ENCODE results near the gene ARHGAP29.
"Not testable (repeated sequence)": the region's sequence is repeated elsewhere in the genome, so short reads cannot be mapped to it uniquely, and the experiment has no call there.

ARHGAP29 gene

GRCh38 chr1:94231746-94232145 is 5.6 kb downstream of the ARHGAP29 start:
- no peak for DNase-seq

GRCh38 chr1:94230920-94231319 is 6.5 kb downstream of the ARHGAP29 start:
- DNase-seq: no peak

GRCh38 chr1:94228640-94229375 is 8.6 kb downstream of the ARHGAP29 start:
- no peak for DNase-seq

GRCh38 chr1:94227624-94228023 is 9.8 kb downstream of the ARHGAP29 start:
- no peak for DNase-seq

GRCh38 chr1:94225845-94226244 is 11.5 kb downstream of the ARHGAP29 start:
- no peak for DNase-seq

GRCh38 chr1:94218332-94218731 is 19.1 kb downstream of the ARHGAP29 start:
- no peak for DNase-seq

GRCh38 chr1:94215955-94216354 is 21.4 kb downstream of the ARHGAP29 start:
- DNase-seq: no peak

- no peak for DNase-seq
These were observed 27.4 kb downstream of the ARHGAP29 start for GRCh38 chr1:94209982-94210381.

GRCh38 chr1:94209425-94209824 is 28.0 kb downstream of the ARHGAP29 start:
- DNase-seq: no peak

DNA sequence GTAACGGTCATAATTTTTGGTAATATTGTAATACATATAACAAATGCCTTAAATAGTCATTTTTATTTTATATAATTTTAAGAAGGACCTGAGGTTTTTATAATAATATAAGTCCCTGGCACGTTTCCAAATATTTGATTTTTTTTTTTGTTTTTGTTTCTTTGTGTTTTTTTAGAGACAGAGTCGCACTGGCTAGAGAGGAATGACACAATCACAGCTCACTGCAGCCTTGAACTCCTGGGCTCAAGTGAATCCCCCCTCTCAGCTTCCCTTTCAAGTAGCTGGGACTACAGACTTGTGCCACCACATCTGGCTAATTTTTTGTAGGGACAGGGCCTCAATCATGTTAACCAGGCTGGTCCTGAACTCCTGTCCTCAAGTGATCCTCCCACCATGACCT is 29.7 kb downstream of the ARHGAP29 start:
- DNase-seq: no peak

- no peak for DNase-seq
These were observed 31.7 kb downstream of the ARHGAP29 start for GRCh38 chr1:94205639-94206038.

DNA sequence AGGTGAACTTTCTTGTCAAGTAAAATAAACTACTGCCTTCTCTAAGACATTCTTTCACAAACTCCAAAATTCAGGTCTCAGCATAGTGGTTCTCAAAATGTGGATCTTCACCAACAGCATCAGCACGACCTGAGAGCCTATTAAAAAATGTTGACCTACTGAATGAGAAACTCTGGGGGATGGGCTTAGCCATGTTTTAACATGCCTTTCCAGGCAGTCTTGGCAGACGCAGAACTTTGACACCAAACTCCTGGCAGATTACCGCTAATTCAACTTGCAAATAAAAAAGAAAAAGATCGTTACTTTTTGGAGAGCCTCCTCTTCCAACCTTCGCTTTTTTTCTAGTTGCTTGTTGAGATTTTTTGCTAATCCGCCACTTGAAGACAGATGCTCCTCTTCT is 35.1 kb downstream of the ARHGAP29 start:
- no peak for DNase-seq

GRCh38 chr1:94199398-94199797 is 38.0 kb downstream of the ARHGAP29 start:
- DNase-seq: no peak

DNA sequence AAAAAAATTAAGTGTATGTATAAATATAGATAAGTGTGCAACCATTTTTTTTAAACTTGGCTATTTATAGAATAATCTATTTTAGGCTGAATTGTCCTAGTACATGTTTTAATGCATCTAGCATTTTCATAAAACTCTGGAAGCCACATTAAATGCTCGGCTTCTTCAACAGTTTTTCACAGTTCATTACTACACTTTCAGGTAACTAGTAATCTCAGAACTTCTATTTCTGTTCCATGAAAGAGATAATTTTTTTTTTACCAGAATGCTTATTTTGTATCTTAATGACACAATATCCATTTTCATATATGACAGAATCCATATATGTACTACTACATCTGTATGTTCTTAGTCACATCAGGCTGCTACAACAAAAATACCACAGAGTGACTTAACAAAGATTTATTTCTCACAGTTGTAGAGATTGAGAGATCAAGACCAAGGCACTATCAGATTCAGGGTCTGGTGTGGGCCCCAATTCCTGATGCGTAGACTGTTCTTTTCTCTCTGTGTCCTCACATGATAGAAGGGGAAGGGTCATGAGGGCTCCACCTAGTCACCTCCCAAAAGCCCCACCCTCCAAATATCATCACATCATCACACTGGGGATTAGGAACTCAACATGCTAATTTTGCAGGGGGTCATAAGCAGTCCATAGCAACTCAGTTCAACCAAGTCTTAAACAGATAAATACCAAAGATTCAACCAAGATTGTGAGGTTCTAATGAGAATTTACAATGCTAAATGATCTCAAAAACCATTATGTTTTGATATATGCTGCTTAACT is 43.1 kb downstream of the ARHGAP29 start:
- no peak for DNase-seq

DNA sequence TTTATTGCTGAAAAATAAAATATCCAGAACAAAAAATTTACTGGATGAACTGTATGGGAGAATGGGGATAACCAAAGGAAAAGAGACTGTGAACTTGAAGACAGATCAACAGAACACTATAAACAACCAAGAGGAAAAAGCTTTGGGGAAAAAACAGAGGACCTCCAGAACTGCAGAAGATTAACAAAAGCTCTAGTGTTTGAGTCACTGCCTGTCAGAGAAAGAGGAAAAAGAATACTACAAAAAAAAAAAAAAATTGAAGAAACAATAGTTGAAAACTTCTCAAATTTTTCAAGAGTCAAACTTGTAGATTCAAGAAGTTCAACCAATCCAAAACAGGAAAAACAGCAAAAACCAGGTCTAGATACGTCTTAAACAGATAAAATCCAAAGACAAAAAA is 44.3 kb downstream of the ARHGAP29 start:
- no peak for DNase-seq

GRCh38 chr1:94191216-94191615 is 46.2 kb downstream of the ARHGAP29 start:
- DNase-seq: no peak

DNA sequence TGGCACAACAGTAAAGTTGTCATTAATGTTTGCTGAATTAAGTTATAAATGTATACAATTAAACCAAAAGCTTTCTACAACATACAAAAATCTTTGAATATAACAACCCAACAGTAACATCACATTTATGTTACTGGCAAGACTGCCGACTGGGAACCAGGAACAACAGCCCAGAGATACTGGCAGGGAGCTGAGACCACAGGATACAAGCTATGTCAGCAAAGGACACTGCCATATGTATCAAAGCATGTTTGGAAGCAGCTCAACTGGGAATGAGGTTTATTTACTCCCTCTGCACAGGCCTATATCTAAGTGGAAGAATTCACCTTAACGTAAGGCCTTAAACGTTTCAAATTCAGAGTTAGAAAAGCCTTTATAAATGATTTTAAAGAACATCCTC is 50.4 kb downstream of the ARHGAP29 start:
- no peak for DNase-seq

- DNase-seq: no peak
These were observed 54.1 kb downstream of the ARHGAP29 start for GRCh38 chr1:94183197-94183815.

DNA sequence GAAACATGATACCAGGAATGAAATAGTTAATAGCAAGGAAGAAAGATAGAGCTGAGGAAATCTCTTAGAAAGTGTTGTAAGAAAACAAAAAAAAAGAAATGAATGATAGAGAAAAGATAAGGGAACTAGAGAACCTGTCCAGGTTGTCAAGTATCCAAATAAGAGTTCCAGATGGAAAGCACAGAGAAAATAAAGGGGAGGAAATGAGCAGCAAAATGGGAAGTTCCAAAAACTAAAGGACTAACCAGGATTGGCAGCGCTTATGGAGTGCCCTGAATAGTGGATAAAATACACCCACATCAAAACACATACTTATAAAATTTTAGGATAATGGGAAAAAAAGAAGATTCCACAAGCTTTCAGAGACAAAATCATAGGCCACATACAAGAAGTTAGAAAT is 55.2 kb downstream of the ARHGAP29 start:
- no peak for DNase-seq

DNA sequence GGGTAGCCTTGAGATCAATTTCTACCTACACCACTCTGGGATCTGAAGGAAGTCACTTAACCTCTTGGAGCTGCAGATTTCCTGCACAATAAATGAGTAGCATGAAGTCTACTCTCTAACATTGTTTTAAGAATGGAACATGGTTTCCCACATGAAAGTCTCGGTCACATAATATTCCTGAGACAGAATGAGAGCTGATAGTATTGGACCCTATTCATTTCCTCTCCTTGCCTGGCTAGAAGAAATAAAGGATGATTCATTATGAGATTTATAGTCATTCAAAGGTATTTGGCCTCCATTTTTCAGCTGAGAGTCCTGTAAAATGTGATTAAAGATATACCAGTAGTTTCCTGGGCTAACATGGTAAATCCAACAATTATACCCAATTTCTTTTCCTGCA is 56.7 kb downstream of the ARHGAP29 start:
- no peak for DNase-seq

- DNase-seq: no peak
These were observed 58.5 kb downstream of the ARHGAP29 start for GRCh38 chr1:94178901-94179300.

DNA sequence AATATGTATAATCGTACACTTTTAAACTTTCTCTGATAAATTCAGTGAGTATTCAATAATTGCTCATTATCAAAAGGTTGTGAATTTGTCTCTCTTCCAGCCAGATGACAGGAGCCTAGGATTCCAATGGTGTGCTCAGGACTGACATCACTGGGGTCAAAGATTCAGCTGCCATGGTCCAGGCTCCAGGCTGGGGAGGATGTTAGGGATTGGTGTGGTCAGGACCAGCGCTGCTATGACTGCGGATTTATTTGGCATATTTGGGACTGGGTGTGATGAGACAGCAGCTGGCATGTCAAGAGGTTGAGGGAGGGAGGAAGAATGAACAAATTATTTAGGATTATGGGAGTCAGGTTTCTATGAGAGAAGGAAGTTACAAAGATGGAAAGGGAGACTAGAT is 68.3 kb downstream of the ARHGAP29 start:
- DNase-seq: no peak

GRCh38 chr1:94165843-94166242 is 71.5 kb downstream of the ARHGAP29 start:
- DNase-seq: no peak

GRCh38 chr1:94164885-94165284 is 72.5 kb downstream of the ARHGAP29 start:
- not testable (repeated sequence) for DNase-seq

Data from AML-193 (cell line).